Stomach (tissue), 4 donors: ENCODE results near the gene NINJ2.

Experiments
- EP300 ChIP-seq: sonication (generic); formaldehyde crosslinking; IDR thresholded peaks from one replicate; pipeline ENCODE4 v1.6.1; 2017; ENCODE audit warnings: antibody characterized with exemption
- POLR2A ChIP-seq, 4 donors: fragments of 450-650 bp; IDR thresholded peaks; one replicate each; pipeline ENCODE4 v1.6.1; 2016; ENCODE audit warnings: antibody characterized with exemption in 4 of 4, control low read depth in 2 of 4, mild to moderate bottlenecking in 1 of 4, moderate library complexity in 1 of 4
- TF ChIP-seq, protein P1 (sequence below), 7 experiments: fragments of 450-650 bp in 4 of 7; fragments of 200-600 bp in 3 of 7; sonication (generic) in 3 of 7; IDR thresholded peaks; one replicate each; pipeline ENCODE4 v1.5.1; 2016 to 2019; ENCODE audit warnings: antibody characterized with exemption in 7 of 7, control low read depth in 2 of 7, mild to moderate bottlenecking in 1 of 7

DNA sequence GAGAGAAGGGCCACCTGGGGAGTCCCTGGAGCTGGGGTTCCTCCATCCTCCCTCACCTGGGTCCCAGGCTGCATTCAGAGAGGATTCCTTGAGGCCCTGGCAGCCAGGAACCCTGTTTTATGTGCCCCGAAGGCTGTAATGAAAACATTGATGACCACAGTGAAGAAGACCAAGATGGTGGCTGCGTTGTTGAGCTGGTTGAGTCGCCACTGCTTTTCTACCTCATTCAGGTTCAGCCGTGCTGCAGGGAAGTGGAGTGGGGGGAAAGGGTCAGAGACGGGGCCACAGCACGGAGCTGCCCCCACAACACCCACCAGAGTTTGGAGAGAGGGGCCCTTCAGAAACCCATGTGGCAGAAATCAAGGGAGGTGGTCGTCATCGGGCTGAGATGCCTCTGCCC, 98.1 kb downstream of the NINJ2 start:
- TF ChIP-seq, protein P1, sequence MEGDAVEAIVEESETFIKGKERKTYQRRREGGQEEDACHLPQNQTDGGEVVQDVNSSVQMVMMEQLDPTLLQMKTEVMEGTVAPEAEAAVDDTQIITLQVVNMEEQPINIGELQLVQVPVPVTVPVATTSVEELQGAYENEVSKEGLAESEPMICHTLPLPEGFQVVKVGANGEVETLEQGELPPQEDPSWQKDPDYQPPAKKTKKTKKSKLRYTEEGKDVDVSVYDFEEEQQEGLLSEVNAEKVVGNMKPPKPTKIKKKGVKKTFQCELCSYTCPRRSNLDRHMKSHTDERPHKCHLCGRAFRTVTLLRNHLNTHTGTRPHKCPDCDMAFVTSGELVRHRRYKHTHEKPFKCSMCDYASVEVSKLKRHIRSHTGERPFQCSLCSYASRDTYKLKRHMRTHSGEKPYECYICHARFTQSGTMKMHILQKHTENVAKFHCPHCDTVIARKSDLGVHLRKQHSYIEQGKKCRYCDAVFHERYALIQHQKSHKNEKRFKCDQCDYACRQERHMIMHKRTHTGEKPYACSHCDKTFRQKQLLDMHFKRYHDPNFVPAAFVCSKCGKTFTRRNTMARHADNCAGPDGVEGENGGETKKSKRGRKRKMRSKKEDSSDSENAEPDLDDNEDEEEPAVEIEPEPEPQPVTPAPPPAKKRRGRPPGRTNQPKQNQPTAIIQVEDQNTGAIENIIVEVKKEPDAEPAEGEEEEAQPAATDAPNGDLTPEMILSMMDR (IDR thresholded peaks at IDR 0.05) = no peak
- no peak for TF ChIP-seq EP300
- no peak for TF ChIP-seq POLR2A (IDR thresholded peaks at IDR 0.05)
